ENCODE measurements around the gene LAMB4.

The LAMB4 gene

GRCh38 chr7:107996072-107996882, 133.9 kb downstream of the LAMB4 start:
- intact Hi-C loops (cut with DNase I; ENCODE audit: low total_unique reads) = no loop called here
- Histone ChIP-seq H3K4me1 (peaks cover 0 to 33% (median 7%) of the 10 kb centered on the region in 4 donors), H3K36me3 (peaks cover 0 to 28% (median 0%) of the 10 kb centered on the region in 3 donors), H3K27me3 (no peaks in the 10 kb centered on the region), H3K27ac (peak overlapping the region; percentile 1 to 44), H3K9me3 (no peaks in the 10 kb centered on the region), H3K4me3 (no peak overlapping the region)
- no peak for DNase-seq
- TF ChIP-seq, protein P1, sequence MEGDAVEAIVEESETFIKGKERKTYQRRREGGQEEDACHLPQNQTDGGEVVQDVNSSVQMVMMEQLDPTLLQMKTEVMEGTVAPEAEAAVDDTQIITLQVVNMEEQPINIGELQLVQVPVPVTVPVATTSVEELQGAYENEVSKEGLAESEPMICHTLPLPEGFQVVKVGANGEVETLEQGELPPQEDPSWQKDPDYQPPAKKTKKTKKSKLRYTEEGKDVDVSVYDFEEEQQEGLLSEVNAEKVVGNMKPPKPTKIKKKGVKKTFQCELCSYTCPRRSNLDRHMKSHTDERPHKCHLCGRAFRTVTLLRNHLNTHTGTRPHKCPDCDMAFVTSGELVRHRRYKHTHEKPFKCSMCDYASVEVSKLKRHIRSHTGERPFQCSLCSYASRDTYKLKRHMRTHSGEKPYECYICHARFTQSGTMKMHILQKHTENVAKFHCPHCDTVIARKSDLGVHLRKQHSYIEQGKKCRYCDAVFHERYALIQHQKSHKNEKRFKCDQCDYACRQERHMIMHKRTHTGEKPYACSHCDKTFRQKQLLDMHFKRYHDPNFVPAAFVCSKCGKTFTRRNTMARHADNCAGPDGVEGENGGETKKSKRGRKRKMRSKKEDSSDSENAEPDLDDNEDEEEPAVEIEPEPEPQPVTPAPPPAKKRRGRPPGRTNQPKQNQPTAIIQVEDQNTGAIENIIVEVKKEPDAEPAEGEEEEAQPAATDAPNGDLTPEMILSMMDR (IDR thresholded peaks at IDR 0.05) = no peak

GRCh38 chr7:107995184-107996071, 134.7 kb downstream of the LAMB4 start:
- intact Hi-C loops (cut with DNase I; ENCODE audit: low total_unique reads) = no loop called here

DNA sequence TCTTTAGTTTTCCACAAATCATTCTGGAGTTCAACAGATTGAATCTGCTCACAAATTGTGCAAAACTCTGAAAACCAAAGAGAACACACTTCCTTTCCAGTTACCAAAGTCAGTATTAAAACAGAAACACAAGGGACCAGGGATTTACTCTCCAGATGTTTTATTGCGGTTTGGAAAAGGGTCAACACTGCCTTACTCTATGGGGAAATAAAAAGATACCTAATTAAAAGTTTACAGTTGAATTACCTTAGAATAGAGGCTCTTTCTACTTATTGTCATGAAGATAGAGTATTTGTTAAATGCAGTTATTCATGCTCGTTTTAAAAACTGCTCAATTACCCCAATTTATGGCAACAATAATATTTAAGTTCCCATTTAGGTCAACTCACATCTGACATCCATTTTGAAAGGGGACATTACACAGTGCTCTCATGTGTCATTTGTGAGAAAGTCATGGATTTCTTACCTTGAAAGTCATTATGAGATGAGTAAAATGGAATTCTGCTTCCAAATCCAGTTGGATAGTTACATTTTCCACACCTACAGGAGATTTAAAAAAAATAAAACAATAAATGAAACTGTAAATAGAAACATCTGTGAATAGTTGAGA, 135.6 kb downstream of the LAMB4 start:
- intact Hi-C loops (cut with DNase I; ENCODE audit: low total_unique reads) = no loop called here
- H3K27ac ChIP-seq = no peak overlapping the region
- H3K4me3 ChIP-seq = no peak overlapping the region
- TF ChIP-seq, protein P1 (IDR thresholded peaks at IDR 0.05) = no peak
- peaks cover 0 to 30% (median 4%) of the 10 kb centered on the region in 4 donors for H3K4me1 ChIP-seq
- no peaks in the 10 kb centered on the region for H3K27me3 ChIP-seq
- no peaks in the 10 kb centered on the region for H3K9me3 ChIP-seq
- H3K36me3 ChIP-seq = peaks cover 0 to 28% (median 0%) of the 10 kb centered on the region in 3 donors
- DNase-seq = no peak

More at GRCh38 chr7:107995184-107996071, 134.7 kb downstream of the LAMB4 start:
- no peaks in the 10 kb centered on the region for H3K27me3 ChIP-seq
- H3K36me3 ChIP-seq = peaks cover 0 to 28% (median 0%) of the 10 kb centered on the region in 3 donors
- DNase-seq = no peak
- no peaks in the 10 kb centered on the region for H3K9me3 ChIP-seq
- H3K4me1 ChIP-seq = peaks cover 0 to 30% (median 4%) of the 10 kb centered on the region in 4 donors
- TF ChIP-seq, protein P1 (IDR thresholded peaks at IDR 0.05) = no peak
- no peak overlapping the region for H3K4me3 ChIP-seq
- H3K27ac ChIP-seq = peak overlapping the region; percentile 1 to 44

- DNase-seq = no peak
- Histone ChIP-seq H3K27ac (no peak overlapping the region), H3K9me3 (no peaks in the 10 kb centered on the region), H3K4me3 (no peak overlapping the region), H3K36me3 (peaks cover 0 to 28% (median 0%) of the 10 kb centered on the region in 3 donors), H3K4me1 (peaks cover 0 to 30% (median 4%) of the 10 kb centered on the region in 4 donors), H3K27me3 (no peaks in the 10 kb centered on the region)
- TF ChIP-seq, protein P1 (IDR thresholded peaks at IDR 0.05) = no peak
- intact Hi-C loops (cut with DNase I; ENCODE audit: low total_unique reads) = no loop called here
These were observed 136.3 kb downstream of the LAMB4 start for GRCh38 chr7:107993891-107994291.

- Histone ChIP-seq H3K4me1 (peaks cover 0 to 17% (median 0%) of the 10 kb centered on the region in 4 donors), H3K4me3 (no peak overlapping the region), H3K27me3 (no peaks in the 10 kb centered on the region), H3K27ac (peak overlapping the region; percentile 54 to 58), H3K36me3 (peaks cover 0 to 45% (median 0%) of the 10 kb centered on the region in 3 donors), H3K9me3 (no peaks in the 10 kb centered on the region)
- intact Hi-C loops (cut with DNase I; ENCODE audit: low total_unique reads) = no loop called here
- DNase-seq = peak in 1 of 2 donors; percentile 77
- TF ChIP-seq, protein P1 (IDR thresholded peaks at IDR 0.05) = no peak
These were observed 140.4 kb downstream of the LAMB4 start for GRCh38 chr7:107989618-107990373.
